SH-SY5Y (cell line): ENCODE data around the gene IRF7.

Source experiments
- GATA2 ChIP-seq: IDR thresholded peaks from 2 replicates; pipeline ENCODE4 v1.6.1; 2011; ENCODE audit warnings: mild to moderate bottlenecking, low read depth, low read length
- GATA3 ChIP-seq: IDR thresholded peaks from 2 replicates; pipeline ENCODE4 v1.6.1; 2011; ENCODE audit warnings: low read depth, mild to moderate bottlenecking, low read length, moderate library complexity

DNA sequence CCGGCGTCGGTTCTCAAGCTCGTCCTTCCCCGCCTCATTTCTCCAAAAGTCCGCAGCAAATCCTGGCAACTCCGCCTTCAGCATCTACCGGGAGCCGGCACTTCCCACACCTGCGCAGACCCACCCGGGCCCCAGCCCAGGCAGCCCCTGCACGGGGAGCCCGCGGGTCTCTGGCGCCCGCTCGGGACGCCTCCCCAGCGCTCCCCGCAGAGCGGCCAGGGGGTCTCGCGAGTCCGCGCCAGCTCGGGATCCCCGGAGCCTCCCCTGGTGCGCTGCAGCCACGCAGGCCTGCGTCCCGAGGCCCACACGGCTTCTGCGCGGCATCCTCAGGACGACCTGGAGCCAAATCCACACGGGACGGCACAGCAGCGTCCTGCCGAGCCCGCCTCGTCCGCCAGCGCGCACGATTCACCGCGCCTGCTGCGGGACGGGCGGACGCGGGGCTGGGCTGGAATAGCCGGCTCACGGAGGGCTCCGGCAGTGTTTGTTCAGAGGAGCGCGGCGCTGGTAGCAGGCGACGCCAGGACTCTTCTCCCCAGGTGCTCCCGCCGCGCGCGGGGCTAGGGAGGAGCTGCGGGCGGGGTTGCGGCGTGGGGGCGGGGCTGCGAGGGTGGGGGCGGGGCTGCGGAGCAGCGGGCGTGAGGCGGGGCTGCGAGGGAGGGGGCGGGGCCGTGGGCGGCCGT lies 40.3 kb downstream of the IRF7 start:
- no peak for TF ChIP-seq GATA2
- TF ChIP-seq GATA3, result no peak
